K562 (cell line): ENCODE measurements around the gene LRIT3. TPM values are rescaled to one million over a fixed set of nuclear protein-coding genes. Genes with fewer than 3 reads are reported as not detected.

Experiments
- CSDE1 ChIP-seq, 2 experiments: fragments of 450-650 bp; IDR thresholded peaks; 2 replicates each; pipeline ENCODE4 v1.6.1; 2016; ENCODE audit warnings: mild to moderate bottlenecking in 1 of 2
- CUX1 ChIP-seq: fragments of 200-800 bp; sonication (Bioruptor generic); IDR thresholded peaks from 2 replicates; pipeline ENCODE4 v1.6.1; 2016; ENCODE audit warnings: missing genetic modification characterization, missing compliant biosample characterization
- EZH2 ChIP-seq: IDR thresholded peaks from 2 replicates; pipeline ENCODE4 v1.6.1; 2012; ENCODE audit warnings: low read depth, mild to moderate bottlenecking, inconsistent platforms, low read length, borderline replicate concordance
- HINFP ChIP-seq: fragments of 450-650 bp; conservative IDR thresholded peaks from 2 replicates; pipeline ENCODE4 v1.6.1; 2016; ENCODE audit warnings: missing genetic modification characterization, low read depth, mild to moderate bottlenecking, control low read depth, missing compliant biosample characterization
- MAZ ChIP-seq, 2 experiments: fragments of 450-650 bp in 1 of 2; sonication (generic) in 1 of 2; formaldehyde crosslinking; IDR thresholded peaks in 1 of 2; conservative IDR thresholded peaks in 1 of 2; 2 replicates each; pipeline versions ENCODE4 v1.4.0 to v1.5.0; 2020; ENCODE audit warnings: mild to moderate bottlenecking in 1 of 2, missing genetic modification reagents in 1 of 2
- POLR2AphosphoS2 ChIP-seq: IDR thresholded peaks from 2 replicates; pipeline ENCODE4 v1.6.1; 2012; ENCODE audit warnings: low read length, improper control_type of control experiment
- RBM17 ChIP-seq: fragments of 200-400 bp; formaldehyde crosslinking; IDR thresholded peaks from 2 replicates; pipeline ENCODE4 v1.6.1; 2017; ENCODE audit warnings: low read depth, mild to moderate bottlenecking, low read length, borderline replicate concordance
- polyA plus RNA-seq, 8 experiments: library from polyadenylated mRNA; depleted of rRNA in 4 of 8; stranded (reverse) in 5 of 8; unstranded in 3 of 8; fragments of >200 nt; fragmentation: Nextera tagmentation in 2 of 8; fragmentation: Illumina TruSeq in 1 of 8; extraction: Ambion mirVana in 2 of 8; extraction: Trizol in 1 of 8; gene quantifications; 2 replicates each; pipeline versions ENCODE4 v1.2.1 to v1.2.3, GENCODE V29; 2011 to 2014; ENCODE audit warnings: inconsistent platforms in 1 of 8, missing spikeins in 1 of 8
- total RNA-seq, 7 experiments: library from RNA; depleted of rRNA in 6 of 7; stranded (reverse); fragments of >200 nt in 6 of 7; fragmentation: Illumina TruSeq in 2 of 7; extraction: Trizol in 2 of 7; gene quantifications; 2 replicates each; pipeline versions ENCODE4 v1.2.1 to v1.2.3, GENCODE V29; 2011 to 2021; ENCODE audit warnings: low replicate concordance in 1 of 7

Gene LRIT3
- total and polyA plus RNA-seq, 9 of the 15 experiments (the other 6 are each of a cell fraction or from before 2014, with no cell fraction given): 0.04 to 0.10 (median 0.04) TPM; not detected in 4

- TF ChIP-seq HINFP (no peak), CUX1 (CRISPR knock-in tag) (no peak), EZH2 (no peak), CSDE1 (IDR thresholded peaks at IDR 0.05) (no peak), RBM17 (no peak), MAZ (CRISPR knock-in tag; conservative IDR thresholded peaks at IDR 0.05 in 1 of 2, IDR thresholded peaks at IDR 0.05 in 1 of 2) (no peak), POLR2AphosphoS2 (no peak)
- TF ChIP-seq, all 486 proteins: peak for 0
Measured at GRCh38 chr4:109846395-109847098, 1.4 kb upstream of the LRIT3 start (continued).
